Activated CD8-positive, alpha-beta T cell treated with anti-CD3 and anti-CD28 coated beads for 36 hours (primary cell): ENCODE measurements around the gene LGALS1. TPM values are rescaled to one million over a fixed set of nuclear protein-coding genes. Genes with fewer than 3 reads are reported as not detected.

Experiments used
- ATAC-seq: fragments of 200-7000 bp; cut with Tn5 transposase; one replicate; pipeline ENCODE4 v1.10.0; 2021; ENCODE audit warnings: mild to moderate bottlenecking, moderate library complexity
- CTCF ChIA-PET: fragments of 350-600 bp; sonication (Branson Sonifier 250); formaldehyde crosslinking; loops from one replicate; lab custom pipeline; 2021; ENCODE audit warnings: antibody characterized with exemption; lab: Charles Lee
- POLR2A ChIA-PET: fragments of 350-600 bp; sonication (Branson Sonifier 250); formaldehyde crosslinking; loops from one replicate; lab custom pipeline; 2021; ENCODE audit warnings: antibody characterized with exemption; lab: Charles Lee
- DNase-seq: peaks from one replicate; pipeline ENCODE4 v3.0.0-alpha.2; 2020
- H3K27ac Mint-ChIP-seq: one replicate; pipeline ENCODE4 v1.8.0; 2021; ENCODE audit warnings: mild to moderate bottlenecking, mixed read lengths
- H3K27me3 Mint-ChIP-seq: one replicate; pipeline ENCODE4 v1.8.0; 2021; ENCODE audit warnings: mixed read lengths
- H3K36me3 Mint-ChIP-seq: one replicate; pipeline ENCODE4 v1.8.0; 2021; ENCODE audit warnings: low read depth, mixed read lengths
- H3K4me1 Mint-ChIP-seq: one replicate; pipeline ENCODE4 v1.8.0; 2021; ENCODE audit warnings: low read depth, mixed read lengths
- H3K4me3 Mint-ChIP-seq: one replicate; pipeline ENCODE4 v1.8.0; 2021; ENCODE audit warnings: mild to moderate bottlenecking, moderate library complexity, mixed read lengths
- H3K9me3 Mint-ChIP-seq: one replicate; pipeline ENCODE4 v1.8.0; 2021; ENCODE audit warnings: mixed read lengths
- CTCF ChIP-seq: fragments of 200-600 bp; IDR thresholded peaks from one replicate; pipeline ENCODE4 v1.8.0; 2022; ENCODE audit warnings: antibody characterized with exemption, mild to moderate bottlenecking
- intact Hi-C: fragments of 100-400 bp; cut with micrococcal nuclease; formaldehyde crosslinking; loops from one replicate; pipeline ENCODE4 v1.10.0; 2022
- total RNA-seq, 2 experiments: library from RNA; stranded (reverse); gene quantifications; one replicate each; pipeline ENCODE4 v1.2.3, GENCODE V29; 2021

LGALS1 gene
- total RNA-seq, 2 experiments from 2014 or later = 247 to 261 TPM

GRCh38 chr22:37640591-37641560 is 34.6 kb upstream of the LGALS1 start:
- ChIA-PET POLR2A (interaction anchor here (0.9 to 8.4 kb wide), 11 partner anchors 8 to 41 kb away, joined by 3 to 51 read pairs (median 5); partner anchors contain the start of gene PDXP), CTCF (interaction anchor here (0.5 to 68.1 kb wide), 4 partner anchors 16 to 881 kb away, joined by 3 to 1770 read pairs (median 887); partner anchors contain the start of genes GGA1, LGALS1, NOL12 and PDXP)
- Mint-ChIP-seq H3K36me3 (peaks cover 41% of the 10 kb centered on the region), H3K27ac (peak overlapping the region; percentile 98), H3K4me1 (peaks cover 57% of the 10 kb centered on the region), H3K27me3 (no peaks in the 10 kb centered on the region), H3K9me3 (no peaks in the 10 kb centered on the region), H3K4me3 (peak overlapping the region; percentile 95)
- intact Hi-C loops = no loop called here
- no peak for ATAC-seq
- TF ChIP-seq CTCF = no peak
- DNase-seq = no peak

- intact Hi-C loops = no loop called here
- H3K27me3 Mint-ChIP-seq = no peaks in the 10 kb centered on the region
- TF ChIP-seq CTCF = no peak
- ChIA-PET CTCF (interaction anchor here (1.7 to 68.1 kb wide), 4 partner anchors 15 to 80 kb away, joined by 3 to 1770 read pairs (median 895); partner anchors contain the start of genes GGA1, LGALS1, NOL12 and PDXP), POLR2A (interaction anchor here (0.8 to 8.4 kb wide), 13 partner anchors 9 to 56 kb away, joined by 3 to 51 read pairs (median 4); partner anchors contain the start of genes NOL12 and PDXP)
- no peaks in the 10 kb centered on the region for H3K9me3 Mint-ChIP-seq
- peaks cover 42% of the 10 kb centered on the region for H3K36me3 Mint-ChIP-seq
- ATAC-seq (no peak), DNase-seq (no peak)
- H3K4me1 Mint-ChIP-seq = peaks cover 50% of the 10 kb centered on the region
- H3K4me3 Mint-ChIP-seq = peak overlapping the region; percentile 95
- H3K27ac Mint-ChIP-seq = peak overlapping the region; percentile 46
These were observed 33.9 kb upstream of the LGALS1 start for GRCh38 chr22:37641561-37641949.

- peaks cover 49% of the 10 kb centered on the region for H3K36me3 Mint-ChIP-seq
- ChIA-PET CTCF (interaction anchor here (0.8 to 68.1 kb wide), 23 partner anchors 13 to 262 kb away, joined by 3 to 1770 read pairs (median 5); partner anchors contain the start of genes GCAT, GGA1, LGALS1 and MICALL1), POLR2A (interaction anchor here (0.7 to 8.4 kb wide), 14 partner anchors 8 to 43 kb away, joined by 3 to 51 read pairs (median 10); partner anchors contain the start of genes GGA1, LGALS1, NOL12 and PDXP)
- H3K27ac Mint-ChIP-seq = peak overlapping the region; percentile 79
- H3K4me1 Mint-ChIP-seq = peaks cover 33% of the 10 kb centered on the region
- no peaks in the 10 kb centered on the region for H3K9me3 Mint-ChIP-seq
- DNase-seq = peak; percentile 94
- no peak overlapping the region for H3K4me3 Mint-ChIP-seq
- no peaks in the 10 kb centered on the region for H3K27me3 Mint-ChIP-seq
- intact Hi-C loops = no loop called here
- ATAC-seq = peak; percentile 75
- TF ChIP-seq CTCF = peak; percentile 86
These were observed 32.1 kb upstream of the LGALS1 start for GRCh38 chr22:37643225-37643847.

- CTCF ChIA-PET = interaction anchor here (0.8 to 68.1 kb wide), 2 partner anchors 11 to 22 kb away, joined by 3 to 1770 read pairs; partner anchors contain the start of genes GGA1 and SH3BP1
- H3K36me3 Mint-ChIP-seq = peaks cover 54% of the 10 kb centered on the region
- ATAC-seq (no peak), DNase-seq (no peak)
- intact Hi-C loops = no loop called here
- H3K4me3 Mint-ChIP-seq = no peak overlapping the region
- TF ChIP-seq CTCF = no peak
- POLR2A ChIA-PET = no interaction called here
- H3K27me3 Mint-ChIP-seq = no peaks in the 10 kb centered on the region
- H3K4me1 Mint-ChIP-seq = peaks cover 14% of the 10 kb centered on the region
- H3K27ac Mint-ChIP-seq = no peak overlapping the region
- H3K9me3 Mint-ChIP-seq = no peaks in the 10 kb centered on the region
These were observed 28.1 kb upstream of the LGALS1 start for GRCh38 chr22:37647317-37647716.
